IPS-NIHi7 (cell line): ENCODE data around the gene NRBP1.

Experiments used
- DNase-seq: peaks from one replicate; pipeline ENCODE4 v3.0.0; 2012; ENCODE audit warnings: mixed read lengths; ENCODE audit errors: extremely low spot score

Gene NRBP1

GRCh38 chr2:27428213-27428977 is at the start of gene NRBP1:
Gene NRBP1 (plus strand): TSS chr2:27428631. CDS start chr2:27433274, 4,643 bp downstream.
- DNase-seq = peak; percentile 95

- no peak for DNase-seq
Observed at GRCh38 chr2:27378809-27379290, 49.6 kb upstream of the NRBP1 start.

GRCh38 chr2:27379383-27379835 is 49.0 kb upstream of the NRBP1 start:
- no peak for DNase-seq

DNA sequence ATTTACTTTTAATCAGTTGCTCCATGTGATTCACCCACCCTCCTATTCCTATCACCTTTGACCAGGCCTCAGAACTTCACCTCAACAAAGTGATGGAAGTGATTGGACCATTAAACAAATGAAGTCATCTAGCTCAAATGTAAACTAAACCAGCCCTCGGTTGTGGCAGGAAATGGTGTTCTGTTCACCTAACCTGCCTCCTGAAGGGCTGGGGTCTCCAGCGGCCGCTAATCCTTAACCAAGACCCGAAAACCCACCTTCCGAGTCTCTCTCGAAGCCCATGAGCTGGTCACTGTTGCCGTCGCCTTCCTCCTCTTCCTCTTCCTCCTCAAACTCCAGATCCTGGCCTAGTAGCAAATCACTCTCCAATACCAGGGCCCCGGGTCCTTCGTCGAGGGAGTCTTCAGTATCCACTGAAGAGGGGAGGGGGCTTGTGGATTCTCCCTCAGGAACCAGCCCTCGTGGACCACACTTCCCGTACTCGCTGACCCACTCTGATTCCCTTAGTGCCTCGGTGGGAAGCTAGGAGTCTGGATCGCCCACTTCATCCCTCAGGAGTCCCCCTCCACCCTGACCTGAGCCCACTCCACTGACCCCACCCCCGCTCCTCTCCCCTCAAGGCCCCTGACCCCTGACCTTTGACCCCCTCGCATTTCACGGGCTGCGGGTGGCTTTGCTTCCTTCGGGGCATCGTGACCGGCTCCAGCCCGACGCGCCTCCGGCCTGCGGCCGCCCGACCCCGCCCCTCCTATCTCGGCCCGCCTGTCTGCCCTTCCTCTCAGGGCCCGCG is 48.4 kb upstream of the NRBP1 start:
- no peak for DNase-seq

DNA sequence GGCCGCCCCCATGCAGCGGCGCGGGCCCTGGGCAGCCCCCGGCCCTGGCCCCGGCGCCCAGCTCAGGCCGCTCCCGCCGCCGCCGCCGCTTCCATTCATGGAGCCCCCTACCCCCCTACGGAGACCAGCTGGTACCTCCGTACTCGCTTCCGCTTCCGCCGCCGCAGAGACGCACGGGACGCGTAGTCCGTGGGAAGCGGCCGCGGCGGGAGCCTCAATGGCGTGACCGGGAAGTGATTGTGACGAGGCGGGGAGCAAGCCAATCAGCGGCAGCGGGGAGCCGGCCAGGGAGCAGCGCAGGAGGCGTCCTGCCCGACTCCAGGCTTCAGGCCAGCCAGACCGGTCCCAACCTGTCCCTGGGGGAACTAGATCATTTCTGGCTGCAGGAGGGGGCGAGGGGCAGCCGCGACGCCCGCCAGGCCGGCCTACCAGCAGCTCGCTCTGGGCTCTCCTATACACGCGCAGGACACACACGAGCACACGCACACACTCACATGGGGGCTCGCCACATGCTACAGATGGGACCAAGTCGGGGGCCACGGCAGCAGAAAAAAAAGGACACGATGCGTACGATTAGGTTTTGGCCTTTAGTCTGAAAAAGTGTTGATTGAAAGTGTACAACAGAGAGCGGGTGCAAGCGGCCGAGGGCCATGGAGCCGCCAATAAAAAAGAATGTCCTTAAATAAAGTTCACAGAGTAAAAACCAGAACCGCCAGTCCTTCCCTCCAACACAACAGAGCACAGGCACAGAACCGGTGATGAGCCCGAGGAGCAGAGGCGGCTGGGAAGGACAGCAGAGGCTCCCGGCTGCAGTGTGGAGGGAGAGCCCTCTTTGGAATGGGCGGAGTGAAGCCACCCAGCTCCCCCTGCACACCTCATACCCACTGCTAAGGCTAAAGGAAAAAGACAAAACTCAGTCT is 47.5 kb upstream of the NRBP1 start, which contains the start of gene ZNF513:
Gene ZNF513, minus strand, starts transcription at position 109 of the 920 bp plus-strand sequence. CDS start 208 bp downstream, outside the sequence.
- DNase-seq = peak; percentile 97

GRCh38 chr2:27381577-27382181 is 46.8 kb upstream of the NRBP1 start:
- DNase-seq = no peak

DNA sequence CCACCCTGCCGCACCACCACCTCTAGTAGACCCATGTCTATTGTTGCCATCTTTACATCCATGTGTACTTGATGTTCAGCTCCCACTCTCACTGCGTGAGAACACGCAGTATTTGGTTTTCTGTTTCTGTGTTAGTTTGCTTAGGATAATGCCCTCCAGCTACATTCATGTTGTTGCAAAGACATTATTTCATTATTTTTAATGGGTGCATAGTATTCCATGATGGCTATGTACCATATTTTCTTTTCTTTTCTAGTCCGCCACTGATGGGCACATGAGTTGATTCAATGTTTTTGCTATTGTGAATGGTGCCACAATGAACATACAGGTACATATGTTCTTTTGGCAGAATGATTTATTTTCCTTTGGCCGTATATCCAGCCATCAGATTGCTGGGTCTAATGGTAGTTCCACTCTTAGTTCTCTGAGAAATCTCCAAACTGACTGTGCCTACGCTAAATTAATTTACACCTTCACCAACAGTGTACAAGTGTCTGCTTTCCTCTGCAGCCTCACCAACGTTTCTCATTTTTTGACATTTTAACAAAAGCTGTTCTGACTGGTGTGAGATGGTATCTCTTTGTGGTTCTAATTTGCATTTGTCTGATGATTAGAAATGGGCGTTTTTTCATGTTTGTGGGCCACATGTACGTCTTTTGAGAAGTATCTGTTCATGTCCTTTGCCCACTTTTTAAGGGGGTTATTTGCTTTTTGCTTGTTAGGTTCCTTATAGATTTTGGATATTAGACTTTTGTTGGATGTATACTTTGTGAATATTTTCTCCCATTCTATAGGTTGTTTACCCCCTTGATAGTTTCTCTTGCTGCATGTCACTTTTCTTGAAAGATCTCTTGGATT is 37.4 kb upstream of the NRBP1 start:
- no peak for DNase-seq

DNA sequence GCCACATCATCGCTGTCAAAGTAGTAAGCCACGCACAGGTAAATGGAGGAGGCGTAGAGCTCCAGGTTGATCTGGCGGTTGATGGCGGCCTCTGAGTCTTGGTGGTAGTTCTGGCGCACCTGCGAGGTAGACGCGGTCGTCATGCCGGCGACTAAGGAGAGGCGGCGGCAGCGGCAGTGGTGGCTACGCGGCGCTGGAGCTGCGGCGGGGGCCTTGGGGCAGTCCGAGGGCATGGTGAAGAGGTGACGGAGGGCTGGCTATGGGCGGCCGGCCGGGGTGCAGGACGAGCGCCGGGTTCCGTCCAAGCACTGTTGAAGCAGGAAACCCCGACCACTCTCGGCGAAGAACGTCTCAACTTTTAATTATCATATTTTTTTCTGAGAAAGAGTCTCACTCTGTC is 35.2 kb upstream of the NRBP1 start:
- no peak for DNase-seq

GRCh38 chr2:27398962-27399361 is 29.5 kb upstream of the NRBP1 start:
- no peak for DNase-seq

DNA sequence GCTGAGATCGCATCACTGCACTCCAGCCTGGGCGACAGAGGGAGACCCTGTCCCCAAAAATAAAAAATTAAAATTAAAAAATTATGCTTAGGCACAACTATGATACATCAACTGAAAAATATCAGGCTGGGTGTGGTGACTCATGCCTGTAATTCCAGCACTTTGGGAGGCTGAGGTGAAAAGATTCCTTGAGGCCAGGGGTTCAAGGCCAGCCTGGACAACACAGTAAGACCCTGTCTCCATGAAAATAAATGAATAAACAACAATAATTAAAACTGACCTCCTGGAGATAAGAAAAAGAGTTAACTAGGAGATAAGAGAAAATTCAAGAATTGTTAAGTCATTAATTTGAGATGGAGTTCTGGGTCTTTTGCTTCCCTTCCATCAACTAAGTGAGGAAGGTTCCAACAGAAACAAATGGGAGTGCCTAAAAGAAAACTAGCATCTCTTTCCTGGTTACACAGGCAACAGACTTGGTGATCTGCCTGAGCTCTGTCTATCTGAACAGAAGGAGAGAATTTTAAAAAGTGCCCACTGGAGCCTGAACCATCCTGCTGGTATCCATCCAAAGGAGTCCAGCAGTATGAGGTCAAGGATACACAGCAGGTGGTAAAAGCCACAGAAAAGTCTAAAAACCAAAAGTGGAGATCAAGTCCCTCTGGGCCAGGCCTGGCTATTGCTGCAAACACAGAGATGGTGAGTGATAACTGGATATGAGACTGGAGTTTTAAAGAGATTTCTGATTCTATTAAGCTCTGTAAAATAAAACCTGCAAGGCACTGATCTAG is 27.9 kb upstream of the NRBP1 start:
- DNase-seq = no peak

DNA sequence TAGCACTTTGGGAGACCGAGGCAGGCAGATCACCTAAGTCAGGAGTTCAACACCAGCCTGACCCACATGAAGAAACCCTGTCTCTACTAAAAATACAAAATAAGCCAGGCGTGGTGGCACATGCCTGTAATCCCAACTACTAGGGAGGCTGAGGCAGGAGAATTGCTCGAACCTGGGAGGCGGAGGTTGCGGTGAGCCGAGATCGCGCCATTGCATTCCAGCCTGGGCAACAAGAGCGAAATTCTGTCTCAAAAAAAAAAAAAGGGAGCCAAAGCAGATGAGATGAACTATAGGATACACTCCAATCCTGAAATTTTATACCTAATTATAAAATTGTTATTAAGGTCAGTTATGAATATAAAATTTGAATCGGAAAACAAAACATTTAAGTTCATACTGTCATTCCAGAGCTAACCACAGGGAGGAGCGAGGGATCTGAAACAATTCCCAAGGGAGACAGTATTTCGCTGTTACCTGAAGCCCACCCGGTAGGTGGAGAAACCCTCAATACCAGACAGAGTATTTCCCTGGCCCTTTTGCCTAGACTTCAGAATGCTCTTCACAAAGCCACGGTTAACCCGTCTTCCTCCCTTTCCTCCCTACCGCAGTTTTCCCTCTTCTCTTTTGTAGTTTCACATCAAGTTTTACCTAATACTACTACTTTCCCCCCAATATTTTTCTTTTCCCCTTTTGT is 20.5 kb upstream of the NRBP1 start:
- DNase-seq = peak; percentile 78

GRCh38 chr2:27408601-27409320 is 19.7 kb upstream of the NRBP1 start:
- DNase-seq = peak; percentile 19

GRCh38 chr2:27409321-27410073 is 18.9 kb upstream of the NRBP1 start, which contains the start of gene PPM1G:
Gene PPM1G (minus strand): TSS chr2:27409591. CDS start chr2:27409422, 169 bp downstream.
- DNase-seq = peak; percentile 96

GRCh38 chr2:27412419-27413152 is 15.8 kb upstream of the NRBP1 start:
- DNase-seq = no peak

DNA sequence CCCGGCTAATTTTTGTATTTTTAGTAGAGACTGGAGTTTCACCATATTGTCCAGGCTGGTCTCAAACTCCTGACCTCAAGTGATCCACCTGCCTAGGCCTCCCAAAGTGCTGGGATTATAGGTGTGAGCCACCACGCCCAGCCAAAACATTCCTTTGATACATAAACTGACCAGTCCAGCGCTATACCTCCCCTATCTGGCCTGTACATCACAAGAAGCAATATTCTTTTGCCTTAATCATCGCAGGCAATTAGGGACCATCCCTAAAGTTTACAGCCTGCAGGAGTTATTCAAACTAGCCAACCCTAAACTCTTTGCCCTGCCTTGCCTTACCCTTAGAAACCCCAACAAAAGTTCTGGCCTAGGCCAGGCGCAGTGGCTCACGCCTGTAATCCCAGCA is 12.3 kb upstream of the NRBP1 start:
- DNase-seq = no peak

DNA sequence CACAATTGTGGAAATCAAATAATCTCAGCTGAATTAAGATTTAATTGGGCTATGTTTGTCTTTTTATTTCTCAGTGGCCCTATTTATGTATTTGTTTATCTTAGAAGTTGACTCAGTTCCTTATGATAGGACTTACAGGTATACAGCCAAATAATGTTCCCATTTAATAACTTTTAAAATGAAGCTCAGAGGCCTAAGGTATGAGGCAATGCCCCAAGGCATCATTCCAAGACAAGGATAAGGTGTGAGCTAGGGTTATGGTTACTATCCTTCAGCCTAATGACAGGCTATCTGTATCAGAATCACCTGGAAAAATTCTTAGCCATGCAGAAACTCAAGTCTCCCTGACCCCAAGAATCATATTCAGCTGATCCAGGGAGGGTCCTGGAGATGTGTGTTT is 7.4 kb upstream of the NRBP1 start:
- DNase-seq = no peak
